ENCODE measurements around the gene SGPP2. TPM values are rescaled to one million over a fixed set of nuclear protein-coding genes. Genes with fewer than 3 reads are reported as not detected.

The SGPP2 gene
- total and polyA plus RNA-seq, 10 donors = 0.13 to 3.1 (median 1.9) TPM

DNA sequence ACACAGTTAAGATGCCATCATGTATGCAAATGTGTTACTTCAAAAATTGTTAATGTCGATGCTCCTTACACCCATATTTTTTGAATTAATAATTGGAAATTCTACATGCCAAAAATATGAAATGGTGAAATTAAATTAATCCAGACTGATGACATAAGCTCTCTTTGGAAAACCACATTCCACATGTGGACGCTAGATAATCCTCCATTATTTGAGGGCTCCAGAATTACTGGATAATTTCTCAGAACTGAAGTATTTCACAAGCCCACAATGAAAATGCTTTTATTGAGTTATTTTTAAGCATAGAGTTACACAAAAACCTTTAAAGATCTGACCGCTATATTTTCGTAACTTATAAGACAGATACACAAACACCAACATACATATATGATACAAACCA lies 183.7 kb downstream of the SGPP2 start:
- intact Hi-C loops (cut with DNase I; ENCODE audit: low total_unique reads) = no loop called here

DNA sequence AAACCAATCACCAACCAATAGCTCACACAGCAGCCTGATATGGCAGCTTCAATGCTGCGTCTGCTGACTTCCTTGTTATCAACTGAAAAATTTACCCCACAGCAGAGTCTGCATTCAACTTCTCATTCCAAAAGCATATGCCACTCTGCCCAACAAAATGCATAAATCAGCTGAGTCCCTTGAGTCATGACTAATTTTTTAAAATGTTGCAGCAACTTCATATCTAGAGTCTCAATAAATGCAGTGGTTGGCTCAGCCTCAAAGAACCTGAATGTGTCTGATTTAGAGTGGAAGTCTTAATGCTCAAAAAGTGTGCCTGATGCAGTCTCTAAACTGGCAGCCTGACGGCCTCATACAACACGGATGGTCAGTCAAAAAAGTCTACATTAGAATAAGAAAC lies 185.0 kb downstream of the SGPP2 start:
- H3K36me3 ChIP-seq = peaks cover 0 to 87% (median 34%) of the 10 kb centered on the region in 6 donors
- no peaks in the 10 kb centered on the region for H3K4me1 ChIP-seq
- no peak for DNase-seq
- H3K27me3 ChIP-seq (replicated peaks in 1 of 7) = no peaks in the 10 kb centered on the region
- no peak for TF ChIP-seq CTCF (IDR thresholded peaks at IDR 0.05 in 8 of 11, conservative IDR thresholded peaks at IDR 0.05 in 3 of 11)
- TF ChIP-seq POLR2A (IDR thresholded peaks at IDR 0.05) = no peak
- no peak for TF ChIP-seq POLR2AphosphoS5 (IDR thresholded peaks at IDR 0.05)
- WGBS, 5 donors = 86 to 95% (median 89%) methylated on average over 3 of the region's 3 CpGs
- intact Hi-C loops (cut with DNase I; ENCODE audit: low total_unique reads) = no loop called here
- no peaks in the 10 kb centered on the region for H3K9me3 ChIP-seq
- no peak overlapping the region for H3K27ac ChIP-seq
- H3K4me3 ChIP-seq = no peak overlapping the region

More for the DNA sequence above, 183.7 kb downstream of the SGPP2 start:
- Histone ChIP-seq H3K4me1 (no peaks in the 10 kb centered on the region), H3K4me3 (no peak overlapping the region), H3K9me3 (no peaks in the 10 kb centered on the region), H3K27me3 (replicated peaks in 1 of 7) (no peaks in the 10 kb centered on the region), H3K27ac (no peak overlapping the region), H3K36me3 (peaks cover 0 to 84% (median 28%) of the 10 kb centered on the region in 6 donors)
- DNase-seq = no peak
- TF ChIP-seq POLR2AphosphoS5 (IDR thresholded peaks at IDR 0.05) (no peak), CTCF (IDR thresholded peaks at IDR 0.05 in 8 of 11, conservative IDR thresholded peaks at IDR 0.05 in 3 of 11) (no peak), POLR2A (IDR thresholded peaks at IDR 0.05) (no peak)
- WGBS, 5 donors = 70 to 93% (median 73%) methylated on average over 4 of the region's 4 CpGs

Small RNAs within 50 kb of the gene (small RNA-seq; reads per million reads assigned to genes)
- gene RF00019 (0 reads per million in 4 donors), gene RNU6-619P (0 reads per million in 4 donors)

Other genes with a start within 250 kb of the SGPP2 start
- under 1 TPM in 1 of 7 donors, not detected in 6; 0.26 TPM for gene PAX3, start 125.5 kb upstream of the SGPP2 start, total RNA-seq
- gene PAX3, start 125.5 kb upstream of the SGPP2 start, polyA plus RNA-seq = not detected
- gene FARSB, start 231.5 kb downstream of the SGPP2 start, total RNA-seq = 10 to 100 TPM in 5 of 7 donors, 1 to 10 TPM in 2; 7.8 to 17.4 (median 12.6) TPM
- gene FARSB, start 231.5 kb downstream of the SGPP2 start, polyA plus RNA-seq = 10 to 100 TPM; 12.0 to 14.1 (median 13.5) TPM
- gene MOGAT1, start 247.1 kb downstream of the SGPP2 start, total RNA-seq = not detected
- under 1 TPM in 1 of 3 donors, not detected in 2; 0.06 TPM for gene MOGAT1, start 247.1 kb downstream of the SGPP2 start, polyA plus RNA-seq